ENCODE measurements around the gene BCL7A. TPM values are rescaled to one million over a fixed set of nuclear protein-coding genes. Genes with fewer than 3 reads are reported as not detected.
"Not testable (repeated sequence)": the region's sequence is repeated elsewhere in the genome, so short reads cannot be mapped to it uniquely, and the experiment has no call there.

BCL7A gene
- total RNA-seq, 1 experiment from 2014 or later: 18.2 TPM

DNA sequence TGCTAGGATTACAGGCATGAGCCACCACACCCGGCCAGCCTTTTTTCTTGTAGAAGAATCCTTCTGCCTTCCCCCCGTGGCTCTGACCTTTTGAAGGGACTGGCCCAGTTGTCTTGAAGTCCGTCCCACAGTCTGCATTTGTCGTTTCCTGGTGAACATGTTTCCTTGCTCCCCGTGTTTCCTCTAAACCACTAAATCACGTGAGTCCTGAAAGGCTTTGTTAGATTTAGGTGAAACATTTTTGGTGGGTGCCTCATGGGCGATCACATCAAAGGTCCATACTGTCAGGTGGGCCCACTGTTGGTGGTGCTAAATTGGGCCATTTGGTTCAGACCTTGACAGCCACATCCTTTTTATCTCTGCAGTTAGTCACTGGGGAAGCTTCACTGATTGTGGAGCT, 83.2 kb downstream of the BCL7A start:
- Histone ChIP-seq H3K9me3 (ENCODE audit: control insufficient read depth, low read depth, low read length) (no peaks in the 10 kb centered on the region), H3K18ac (ENCODE audit: insufficient read length, low read depth, low read length) (no peak overlapping the region), H3K27ac (ENCODE audit: insufficient read length, low read depth, low read length) (no peak overlapping the region), H3K4me2 (ENCODE audit: insufficient read depth, insufficient read length, low read length) (no peak overlapping the region), H2BK5ac (ENCODE audit: insufficient read length, low read length) (no peak overlapping the region), H4K8ac (replicated peaks; ENCODE audit: insufficient read length, low read depth, low read length) (no peak overlapping the region), H3K4ac (ENCODE audit: low read depth, low read length) (no peak overlapping the region), H2AFZ (ENCODE audit: low read length) (no peak overlapping the region), H2AK5ac (ENCODE audit: insufficient read length, low read length) (no peak overlapping the region), H3K9ac (ENCODE audit: extremely low read depth, insufficient read length, low read length) (no peak overlapping the region), H3K23ac (ENCODE audit: insufficient read length, low read depth, low read length) (no peak overlapping the region), H3K79me2 (ENCODE audit: insufficient read depth, low read length) (peaks cover 2% of the 10 kb centered on the region; the same call in 1 of the 2 replicates), H3K56ac (ENCODE audit: insufficient read length, low read depth, low read length) (no peak overlapping the region), H2BK20ac (ENCODE audit: low read depth, low read length, poor library complexity, severe bottlenecking) (no peak overlapping the region), H3K14ac (ENCODE audit: insufficient read depth, low read length) (no peak overlapping the region), H3K79me1 (ENCODE audit: insufficient read depth, low read depth, low read length, poor library complexity, severe bottlenecking) (no peaks in the 10 kb centered on the region), H2BK15ac (ENCODE audit: low read depth, low read length) (no peak overlapping the region), H2BK120ac (ENCODE audit: low read depth, low read length, poor library complexity, severe bottlenecking) (no peak overlapping the region), H2BK12ac (ENCODE audit: insufficient read length, low read depth, low read length) (no peak overlapping the region), H3T11ph (ENCODE audit: low read length) (no peak overlapping the region), H4K91ac (ENCODE audit: insufficient read length, low read depth, low read length) (no peak overlapping the region), H3K27me3 (ENCODE audit: insufficient read depth, low read length) (no peaks in the 10 kb centered on the region), H4K5ac (ENCODE audit: insufficient read length, low read depth, low read length) (no peak overlapping the region), H4K20me1 (ENCODE audit: control insufficient read depth, insufficient read depth, insufficient read length) (no peaks in the 10 kb centered on the region), H3K4me1 (ENCODE audit: insufficient read depth, low read length) (no peaks in the 10 kb centered on the region; the same call in 1 of the 2 replicates), H3K23me2 (ENCODE audit: insufficient read length, low read depth, low read length, poor library complexity, severe bottlenecking) (no peaks in the 10 kb centered on the region)
- no peak for DNase-seq
- H3K27me3 Mint-ChIP-seq (ENCODE audit: low read depth): no peaks in the 10 kb centered on the region
- WGBS (ENCODE audit: extremely low coverage, insufficient read length, low lambda C conversion rate): no CpG with 5 or more reads among the region's 7 CpGs
- H3K4me1 Mint-ChIP-seq: peaks cover 5 to 8% of the 10 kb centered on the region in 2 experiments
- peaks cover 0 to 3% of the 10 kb centered on the region in 2 experiments; a peak in 1 of 5 replicates for H3K9me3 Mint-ChIP-seq
- peak overlapping the region in 1 of 3 experiments; percentile 67; a peak in 1 of 7 replicates for H3K27ac Mint-ChIP-seq
- H3K36me3 Mint-ChIP-seq (ENCODE audit: insufficient read depth in 1 of 3, low read depth in 3 of 3): peaks cover 3 to 7% (median 6%) of the 10 kb centered on the region in 3 experiments; a peak in 2 of 7 replicates
- TF ChIP-seq, protein P1, sequence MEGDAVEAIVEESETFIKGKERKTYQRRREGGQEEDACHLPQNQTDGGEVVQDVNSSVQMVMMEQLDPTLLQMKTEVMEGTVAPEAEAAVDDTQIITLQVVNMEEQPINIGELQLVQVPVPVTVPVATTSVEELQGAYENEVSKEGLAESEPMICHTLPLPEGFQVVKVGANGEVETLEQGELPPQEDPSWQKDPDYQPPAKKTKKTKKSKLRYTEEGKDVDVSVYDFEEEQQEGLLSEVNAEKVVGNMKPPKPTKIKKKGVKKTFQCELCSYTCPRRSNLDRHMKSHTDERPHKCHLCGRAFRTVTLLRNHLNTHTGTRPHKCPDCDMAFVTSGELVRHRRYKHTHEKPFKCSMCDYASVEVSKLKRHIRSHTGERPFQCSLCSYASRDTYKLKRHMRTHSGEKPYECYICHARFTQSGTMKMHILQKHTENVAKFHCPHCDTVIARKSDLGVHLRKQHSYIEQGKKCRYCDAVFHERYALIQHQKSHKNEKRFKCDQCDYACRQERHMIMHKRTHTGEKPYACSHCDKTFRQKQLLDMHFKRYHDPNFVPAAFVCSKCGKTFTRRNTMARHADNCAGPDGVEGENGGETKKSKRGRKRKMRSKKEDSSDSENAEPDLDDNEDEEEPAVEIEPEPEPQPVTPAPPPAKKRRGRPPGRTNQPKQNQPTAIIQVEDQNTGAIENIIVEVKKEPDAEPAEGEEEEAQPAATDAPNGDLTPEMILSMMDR (conservative IDR thresholded peaks at IDR 0.05): no peak
- no peak overlapping the region for H3K4me3 Mint-ChIP-seq

DNA sequence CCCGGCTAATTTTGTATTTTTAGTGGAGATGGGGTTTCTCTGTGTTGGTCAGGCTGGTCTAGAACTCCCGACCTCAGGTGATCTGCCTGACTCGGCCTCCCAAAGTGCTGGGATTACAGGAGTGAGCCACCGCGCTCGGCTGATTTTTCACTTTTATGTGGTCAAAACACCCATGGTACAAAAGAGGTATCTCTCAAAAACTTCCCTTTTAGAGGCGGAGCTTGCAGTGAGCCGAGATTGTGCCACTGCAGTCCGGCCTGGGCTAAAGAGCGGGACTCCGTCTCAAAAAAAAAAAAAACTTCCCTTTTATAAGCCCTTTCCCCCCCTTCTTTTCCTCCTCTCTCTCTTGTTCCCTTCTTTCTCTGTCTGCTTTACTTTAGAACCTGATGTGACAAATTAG, 83.8 kb downstream of the BCL7A start:
- not testable (repeated sequence) for H3K27ac ChIP-seq (ENCODE audit: insufficient read length, low read depth, low read length); H3K4me1 ChIP-seq (ENCODE audit: insufficient read depth, low read length); H3K9me3 ChIP-seq (ENCODE audit: control insufficient read depth, low read depth, low read length); H3K4me2 ChIP-seq (ENCODE audit: insufficient read depth, insufficient read length, low read length); H2AFZ ChIP-seq (ENCODE audit: low read length); H3K14ac ChIP-seq (ENCODE audit: insufficient read depth, low read length); H3K36me3 Mint-ChIP-seq (ENCODE audit: insufficient read depth in 1 of 3, low read depth in 3 of 3); H3K4me1 Mint-ChIP-seq; H2BK120ac ChIP-seq (ENCODE audit: low read depth, low read length, poor library complexity, severe bottlenecking); H2BK15ac ChIP-seq (ENCODE audit: low read depth, low read length); H3K79me2 ChIP-seq (ENCODE audit: insufficient read depth, low read length); H3K9ac ChIP-seq (ENCODE audit: extremely low read depth, insufficient read length, low read length); H3K23me2 ChIP-seq (ENCODE audit: insufficient read length, low read depth, low read length, poor library complexity, severe bottlenecking); H4K8ac ChIP-seq (replicated peaks; ENCODE audit: insufficient read length, low read depth, low read length); H4K20me1 ChIP-seq (ENCODE audit: control insufficient read depth, insufficient read depth, insufficient read length); H3K27me3 Mint-ChIP-seq (ENCODE audit: low read depth); H2BK20ac ChIP-seq (ENCODE audit: low read depth, low read length, poor library complexity, severe bottlenecking); H2AK5ac ChIP-seq (ENCODE audit: insufficient read length, low read length); H3K4me3 Mint-ChIP-seq; H3K56ac ChIP-seq (ENCODE audit: insufficient read length, low read depth, low read length); H2BK12ac ChIP-seq (ENCODE audit: insufficient read length, low read depth, low read length); H3T11ph ChIP-seq (ENCODE audit: low read length); H3K18ac ChIP-seq (ENCODE audit: insufficient read length, low read depth, low read length); H2BK5ac ChIP-seq (ENCODE audit: insufficient read length, low read length); DNase-seq; H4K5ac ChIP-seq (ENCODE audit: insufficient read length, low read depth, low read length); H3K4ac ChIP-seq (ENCODE audit: low read depth, low read length); H3K79me1 ChIP-seq (ENCODE audit: insufficient read depth, low read depth, low read length, poor library complexity, severe bottlenecking); H3K9me3 Mint-ChIP-seq; H3K23ac ChIP-seq (ENCODE audit: insufficient read length, low read depth, low read length); H3K27me3 ChIP-seq (ENCODE audit: insufficient read depth, low read length); H4K91ac ChIP-seq (ENCODE audit: insufficient read length, low read depth, low read length)
- H3K27ac Mint-ChIP-seq: 0 out of 7 replicates have a peak overlapping the region, but pooled peaks of 1 of the 3 experiments have one; percentile 3
- no CpG with 5 or more reads among the region's 11 CpGs for WGBS (ENCODE audit: extremely low coverage, insufficient read length, low lambda C conversion rate)

Measured in H9 (cell line).